ENCODE measurements around the gene SMIM43. TPM values are rescaled to one million over a fixed set of nuclear protein-coding genes. Genes with fewer than 3 reads are reported as not detected.
"Not testable (repeated sequence)": the region's sequence is repeated elsewhere in the genome, so short reads cannot be mapped to it uniquely, and the experiment has no call there.

Gene SMIM43
- total RNA-seq, 1 experiment from 2014 or later, result 3.4 TPM

- Histone ChIP-seq H3K4me3 (no peak overlapping the region), H3K36me3 (no peaks in the 10 kb centered on the region), H3K27me3 (no peaks in the 10 kb centered on the region), H3K9me3 (no peaks in the 10 kb centered on the region)
- DNase-seq, result no peak
Measured at GRCh38 chr4:121760205-121760604, 4.8 kb downstream of the SMIM43 start.

GRCh38 chr4:121758925-121759568 is 5.9 kb downstream of the SMIM43 start:
- no peaks in the 10 kb centered on the region for H3K9me3 ChIP-seq
- DNase-seq, result no peak
- H3K27me3 ChIP-seq, result no peaks in the 10 kb centered on the region
- H3K4me3 ChIP-seq, result no peak overlapping the region
- no peaks in the 10 kb centered on the region for H3K36me3 ChIP-seq

- not testable (repeated sequence) for H3K9me3 ChIP-seq, H3K27me3 ChIP-seq, H3K36me3 ChIP-seq, DNase-seq, H3K4me3 ChIP-seq
Measured at GRCh38 chr4:121752142-121752541, 12.8 kb downstream of the SMIM43 start.

- no peaks in the 10 kb centered on the region for H3K27me3 ChIP-seq
- no peak for DNase-seq
- H3K9me3 ChIP-seq, result no peaks in the 10 kb centered on the region
- no peak overlapping the region for H3K4me3 ChIP-seq
- H3K36me3 ChIP-seq, result no peaks in the 10 kb centered on the region
Measured at GRCh38 chr4:121749225-121749624, 15.7 kb downstream of the SMIM43 start.

- no peak for DNase-seq
- no peaks in the 10 kb centered on the region for H3K36me3 ChIP-seq
- H3K27me3 ChIP-seq, result no peaks in the 10 kb centered on the region
- H3K4me3 ChIP-seq, result no peak overlapping the region
- H3K9me3 ChIP-seq, result no peaks in the 10 kb centered on the region
Measured at GRCh38 chr4:121742794-121743193, 22.2 kb downstream of the SMIM43 start.

GRCh38 chr4:121741751-121742150 is 23.2 kb downstream of the SMIM43 start:
- Histone ChIP-seq H3K9me3 (no peaks in the 10 kb centered on the region), H3K27me3 (no peaks in the 10 kb centered on the region), H3K4me3 (no peak overlapping the region), H3K36me3 (no peaks in the 10 kb centered on the region)
- DNase-seq, result no peak

GRCh38 chr4:121740796-121741409 is 24.1 kb downstream of the SMIM43 start:
- Histone ChIP-seq H3K36me3 (no peaks in the 10 kb centered on the region), H3K27me3 (no peaks in the 10 kb centered on the region), H3K4me3 (no peak overlapping the region), H3K9me3 (no peaks in the 10 kb centered on the region)
- DNase-seq, result no peak

- H3K4me3 ChIP-seq, result no peak overlapping the region
- no peak for DNase-seq
Measured at GRCh38 chr4:121739575-121739974, 25.4 kb downstream of the SMIM43 start.

GRCh38 chr4:121738780-121739535 is 26.0 kb downstream of the SMIM43 start:
- H3K27me3 ChIP-seq, result no peaks in the 10 kb centered on the region
- H3K36me3 ChIP-seq, result no peaks in the 10 kb centered on the region
- H3K9me3 ChIP-seq, result no peaks in the 10 kb centered on the region
- no peak overlapping the region for H3K4me3 ChIP-seq
- no peak for DNase-seq

More at GRCh38 chr4:121739575-121739974, 25.4 kb downstream of the SMIM43 start:
- H3K36me3 ChIP-seq, result no peaks in the 10 kb centered on the region
- no peaks in the 10 kb centered on the region for H3K27me3 ChIP-seq
- H3K9me3 ChIP-seq, result no peaks in the 10 kb centered on the region

GRCh38 chr4:121737846-121738554 is 27.0 kb downstream of the SMIM43 start:
- Histone ChIP-seq H3K27me3 (no peaks in the 10 kb centered on the region), H3K36me3 (no peaks in the 10 kb centered on the region), H3K4me3 (no peak overlapping the region), H3K9me3 (no peaks in the 10 kb centered on the region)
- no peak for DNase-seq

GRCh38 chr4:121736735-121737351 is 28.1 kb downstream of the SMIM43 start:
- DNase-seq, result no peak
- Histone ChIP-seq H3K9me3 (no peaks in the 10 kb centered on the region), H3K36me3 (no peaks in the 10 kb centered on the region), H3K4me3 (no peak overlapping the region), H3K27me3 (no peaks in the 10 kb centered on the region)

GRCh38 chr4:121734571-121734970 is 30.4 kb downstream of the SMIM43 start:
- Histone ChIP-seq H3K27me3 (no peaks in the 10 kb centered on the region), H3K9me3 (peaks cover 2% of the 10 kb centered on the region; the same call in 1 of the 2 replicates), H3K36me3 (no peaks in the 10 kb centered on the region), H3K4me3 (no peak overlapping the region)
- no peak for DNase-seq

- Histone ChIP-seq H3K36me3 (no peaks in the 10 kb centered on the region), H3K27me3 (no peaks in the 10 kb centered on the region), H3K4me3 (no peak overlapping the region), H3K9me3 (peaks cover 2% of the 10 kb centered on the region; the same call in 1 of the 2 replicates)
- no peak for DNase-seq
Measured at GRCh38 chr4:121733942-121734341, 31.0 kb downstream of the SMIM43 start.

GRCh38 chr4:121729753-121730152 is 35.2 kb downstream of the SMIM43 start:
- not testable (repeated sequence) for H3K27me3 ChIP-seq, DNase-seq, H3K9me3 ChIP-seq, H3K36me3 ChIP-seq, H3K4me3 ChIP-seq

GRCh38 chr4:121728798-121729226 is 36.2 kb downstream of the SMIM43 start:
- peak; percentile 71 for DNase-seq
- peaks cover 2% of the 10 kb centered on the region; the same call in 1 of the 2 replicates for H3K9me3 ChIP-seq

GRCh38 chr4:121728066-121728465 is 36.9 kb downstream of the SMIM43 start:
- peak; percentile 88 for DNase-seq
- no peaks in the 10 kb centered on the region for H3K36me3 ChIP-seq
- no peak overlapping the region for H3K4me3 ChIP-seq
- no peaks in the 10 kb centered on the region for H3K27me3 ChIP-seq
- H3K9me3 ChIP-seq, result peaks cover 2% of the 10 kb centered on the region; the same call in 1 of the 2 replicates

More at GRCh38 chr4:121728798-121729226, 36.2 kb downstream of the SMIM43 start:
- H3K4me3 ChIP-seq, result no peak overlapping the region
- H3K36me3 ChIP-seq, result no peaks in the 10 kb centered on the region
- H3K27me3 ChIP-seq, result no peaks in the 10 kb centered on the region

Data from MG63 (cell line).